WTC11 (cell line): ENCODE results near the gene MBTPS2. TPM values are rescaled to one million over a fixed set of nuclear protein-coding genes. Genes with fewer than 3 reads are reported as not detected.

Experiments
- ATAC-seq: fragments of 200-7000 bp; cut with Tn5 transposase; 2 replicates; pipeline ENCODE4 v1.10.0; 2021; ENCODE audit warnings: mild to moderate bottlenecking, moderate library complexity
- CTCF ChIA-PET: fragments of 300-600 bp; sonication (Branson Sonifier 250); formaldehyde crosslinking; loops from one replicate; lab custom pipeline; 2021; ENCODE audit warnings: antibody characterized with exemption; lab: Charles Lee
- POLR2A ChIA-PET: fragments of 350-600 bp; sonication (Branson Sonifier 250); formaldehyde crosslinking; loops from one replicate; lab custom pipeline; 2021; ENCODE audit warnings: antibody characterized with exemption; lab: Charles Lee
- DNase-seq: peaks from one replicate; pipeline ENCODE4 v3.0.0; 2021; ENCODE audit warnings: low spot score
- H3K27ac Mint-ChIP-seq: 2 replicates; pipeline ENCODE4 v1.8.0; 2021; ENCODE audit warnings: mixed read lengths
- H3K27me3 Mint-ChIP-seq: 2 replicates; pipeline ENCODE4 v1.8.0; 2021; ENCODE audit warnings: low read depth, mild to moderate bottlenecking, moderate library complexity, mixed read lengths
- H3K36me3 Mint-ChIP-seq: 2 replicates; pipeline ENCODE4 v1.8.0; 2021; ENCODE audit warnings: mixed read lengths
- H3K4me1 Mint-ChIP-seq: 2 replicates; pipeline ENCODE4 v1.8.0; 2022; ENCODE audit warnings: mixed read lengths
- H3K4me3 Mint-ChIP-seq: 2 replicates; pipeline ENCODE4 v1.8.0; 2021; ENCODE audit warnings: mild to moderate bottlenecking, moderate library complexity, mixed read lengths
- H3K9me3 Mint-ChIP-seq: 2 replicates; pipeline ENCODE4 v1.8.0; 2021; ENCODE audit warnings: mixed read lengths
- ARID4B ChIP-seq: sonication (generic); formaldehyde crosslinking; IDR thresholded peaks from 2 replicates; pipeline ENCODE4 v1.8.0; 2023; ENCODE audit warnings: missing genetic modification reagents, mild to moderate bottlenecking, borderline replicate concordance
- ETV6 ChIP-seq: sonication (generic); formaldehyde crosslinking; IDR thresholded peaks from 2 replicates; pipeline ENCODE4 v1.8.1; 2022; ENCODE audit warnings: mild to moderate bottlenecking, missing genetic modification reagents
- FOXK1 ChIP-seq: sonication (generic); formaldehyde crosslinking; IDR thresholded peaks from 2 replicates; pipeline ENCODE4 v1.8.0; 2022; ENCODE audit warnings: mild to moderate bottlenecking, moderate library complexity, missing genetic modification reagents
- GABPB1 ChIP-seq: sonication (generic); formaldehyde crosslinking; IDR thresholded peaks from 2 replicates; pipeline ENCODE4 v1.8.1; 2023; ENCODE audit warnings: mild to moderate bottlenecking, missing genetic modification reagents
- IRF2 ChIP-seq: sonication (generic); formaldehyde crosslinking; IDR thresholded peaks from 2 replicates; pipeline ENCODE4 v1.8.0; 2022; ENCODE audit warnings: low read depth, missing genetic modification reagents, borderline replicate concordance
- NR1H2 ChIP-seq: sonication (generic); formaldehyde crosslinking; IDR thresholded peaks from 2 replicates; pipeline ENCODE4 v1.9.0; 2021; ENCODE audit warnings: mild to moderate bottlenecking, moderate library complexity, missing genetic modification reagents
- TEAD1 ChIP-seq: sonication (generic); formaldehyde crosslinking; IDR thresholded peaks from 2 replicates; pipeline ENCODE4 v1.8.0; 2022; ENCODE audit warnings: mild to moderate bottlenecking, missing genetic modification reagents
- TP53 ChIP-seq: sonication (generic); formaldehyde crosslinking; IDR thresholded peaks from 2 replicates; pipeline ENCODE4 v1.8.1; 2023; ENCODE audit warnings: mild to moderate bottlenecking, missing genetic modification reagents
- ZNF425 ChIP-seq: fragments of 250-450 bp; sonication (Bioruptor Pico); conservative IDR thresholded peaks from 2 replicates; pipeline ENCODE4 v1.9.0; 2021; ENCODE audit warnings: mild to moderate bottlenecking
- total RNA-seq: library from RNA; stranded (reverse); gene quantifications from 3 replicates; pipeline ENCODE4 v1.2.3, GENCODE V29; 2021
- TF ChIP-seq, protein P1 (sequence below): sonication (generic); formaldehyde crosslinking; IDR thresholded peaks from 2 replicates; pipeline ENCODE4 v1.8.0; 2022; ENCODE audit warnings: mild to moderate bottlenecking, missing genetic modification reagents
- TF ChIP-seq, protein P2 (sequence below): sonication (generic); formaldehyde crosslinking; IDR thresholded peaks from 2 replicates; pipeline ENCODE4 v1.8.0; 2022; ENCODE audit warnings: mild to moderate bottlenecking, missing genetic modification reagents
- TF ChIP-seq, protein P3 (sequence below): sonication (generic); formaldehyde crosslinking; IDR thresholded peaks from 2 replicates; pipeline ENCODE4 v1.8.1; 2022; ENCODE audit warnings: missing genetic modification reagents, borderline replicate concordance
- TF ChIP-seq, protein P4 (sequence below): sonication (generic); formaldehyde crosslinking; conservative IDR thresholded peaks from 2 replicates; pipeline ENCODE4 v1.8.1; 2022; ENCODE audit warnings: mild to moderate bottlenecking, missing genetic modification reagents
- TF ChIP-seq, protein P5 (sequence below): sonication (generic); formaldehyde crosslinking; IDR thresholded peaks from 2 replicates; pipeline ENCODE4 v1.8.1; 2022; ENCODE audit warnings: mild to moderate bottlenecking, moderate library complexity, missing genetic modification reagents
- TF ChIP-seq, protein P6 (sequence below): sonication (generic); formaldehyde crosslinking; conservative IDR thresholded peaks from 2 replicates; pipeline ENCODE4 v1.8.1; 2023; ENCODE audit warnings: mild to moderate bottlenecking, low read depth, missing genetic modification reagents, moderate library complexity

MBTPS2 gene
- total RNA-seq, 1 experiment from 2014 or later: 9.1 TPM

GRCh38 chrX:21926527-21927278 is 87.3 kb downstream of the MBTPS2 start (continued):
- TF ChIP-seq ARID4B (CRISPR knock-in tag) (no peak), ZNF425 (CRISPR knock-in tag) (no peak)
- TF ChIP-seq, protein P1, sequence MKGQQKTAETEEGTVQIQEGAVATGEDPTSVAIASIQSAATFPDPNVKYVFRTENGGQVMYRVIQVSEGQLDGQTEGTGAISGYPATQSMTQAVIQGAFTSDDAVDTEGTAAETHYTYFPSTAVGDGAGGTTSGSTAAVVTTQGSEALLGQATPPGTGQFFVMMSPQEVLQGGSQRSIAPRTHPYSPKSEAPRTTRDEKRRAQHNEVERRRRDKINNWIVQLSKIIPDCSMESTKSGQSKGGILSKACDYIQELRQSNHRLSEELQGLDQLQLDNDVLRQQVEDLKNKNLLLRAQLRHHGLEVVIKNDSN (CRISPR knock-in tag): no peak
- TF ChIP-seq, protein P2, sequence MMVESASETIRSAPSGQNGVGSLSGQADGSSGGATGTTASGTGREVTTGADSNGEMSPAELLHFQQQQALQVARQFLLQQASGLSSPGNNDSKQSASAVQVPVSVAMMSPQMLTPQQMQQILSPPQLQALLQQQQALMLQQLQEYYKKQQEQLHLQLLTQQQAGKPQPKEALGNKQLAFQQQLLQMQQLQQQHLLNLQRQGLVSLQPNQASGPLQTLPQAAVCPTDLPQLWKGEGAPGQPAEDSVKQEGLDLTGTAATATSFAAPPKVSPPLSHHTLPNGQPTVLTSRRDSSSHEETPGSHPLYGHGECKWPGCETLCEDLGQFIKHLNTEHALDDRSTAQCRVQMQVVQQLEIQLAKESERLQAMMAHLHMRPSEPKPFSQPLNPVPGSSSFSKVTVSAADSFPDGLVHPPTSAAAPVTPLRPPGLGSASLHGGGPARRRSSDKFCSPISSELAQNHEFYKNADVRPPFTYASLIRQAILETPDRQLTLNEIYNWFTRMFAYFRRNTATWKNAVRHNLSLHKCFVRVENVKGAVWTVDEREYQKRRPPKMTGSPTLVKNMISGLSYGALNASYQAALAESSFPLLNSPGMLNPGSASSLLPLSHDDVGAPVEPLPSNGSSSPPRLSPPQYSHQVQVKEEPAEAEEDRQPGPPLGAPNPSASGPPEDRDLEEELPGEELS (CRISPR knock-in tag): no peak

GRCh38 chrX:21929209-21929608 is 89.8 kb downstream of the MBTPS2 start:
- no peaks in the 10 kb centered on the region for H3K36me3 Mint-ChIP-seq
- POLR2A ChIA-PET: no interaction called here
- TF ChIP-seq, protein P3, sequence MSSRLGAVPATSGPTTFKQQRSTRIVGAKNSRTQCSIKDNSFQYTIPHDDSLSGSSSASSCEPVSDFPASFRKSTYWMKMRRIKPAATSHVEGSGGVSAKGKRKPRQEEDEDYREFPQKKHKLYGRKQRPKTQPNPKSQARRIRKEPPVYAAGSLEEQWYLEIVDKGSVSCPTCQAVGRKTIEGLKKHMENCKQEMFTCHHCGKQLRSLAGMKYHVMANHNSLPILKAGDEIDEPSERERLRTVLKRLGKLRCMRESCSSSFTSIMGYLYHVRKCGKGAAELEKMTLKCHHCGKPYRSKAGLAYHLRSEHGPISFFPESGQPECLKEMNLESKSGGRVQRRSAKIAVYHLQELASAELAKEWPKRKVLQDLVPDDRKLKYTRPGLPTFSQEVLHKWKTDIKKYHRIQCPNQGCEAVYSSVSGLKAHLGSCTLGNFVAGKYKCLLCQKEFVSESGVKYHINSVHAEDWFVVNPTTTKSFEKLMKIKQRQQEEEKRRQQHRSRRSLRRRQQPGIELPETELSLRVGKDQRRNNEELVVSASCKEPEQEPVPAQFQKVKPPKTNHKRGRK (CRISPR knock-in tag): no peak
- TF ChIP-seq NR1H2 (CRISPR knock-in tag) (no peak), ETV6 (CRISPR knock-in tag) (no peak), TP53 (no peak), FOXK1 (CRISPR knock-in tag) (no peak), GABPB1 (CRISPR knock-in tag) (no peak), ZNF425 (CRISPR knock-in tag) (no peak), IRF2 (CRISPR knock-in tag) (no peak), TEAD1 (no peak)
- TF ChIP-seq, protein P4, sequence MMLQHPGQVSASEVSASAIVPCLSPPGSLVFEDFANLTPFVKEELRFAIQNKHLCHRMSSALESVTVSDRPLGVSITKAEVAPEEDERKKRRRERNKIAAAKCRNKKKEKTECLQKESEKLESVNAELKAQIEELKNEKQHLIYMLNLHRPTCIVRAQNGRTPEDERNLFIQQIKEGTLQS (CRISPR knock-in tag): no peak
- TF ChIP-seq, protein P5, sequence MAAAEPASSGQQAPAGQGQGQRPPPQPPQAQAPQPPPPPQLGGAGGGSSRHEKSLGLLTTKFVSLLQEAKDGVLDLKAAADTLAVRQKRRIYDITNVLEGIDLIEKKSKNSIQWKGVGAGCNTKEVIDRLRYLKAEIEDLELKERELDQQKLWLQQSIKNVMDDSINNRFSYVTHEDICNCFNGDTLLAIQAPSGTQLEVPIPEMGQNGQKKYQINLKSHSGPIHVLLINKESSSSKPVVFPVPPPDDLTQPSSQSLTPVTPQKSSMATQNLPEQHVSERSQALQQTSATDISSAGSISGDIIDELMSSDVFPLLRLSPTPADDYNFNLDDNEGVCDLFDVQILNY (CRISPR knock-in tag): no peak
- TF ChIP-seq, protein P6, sequence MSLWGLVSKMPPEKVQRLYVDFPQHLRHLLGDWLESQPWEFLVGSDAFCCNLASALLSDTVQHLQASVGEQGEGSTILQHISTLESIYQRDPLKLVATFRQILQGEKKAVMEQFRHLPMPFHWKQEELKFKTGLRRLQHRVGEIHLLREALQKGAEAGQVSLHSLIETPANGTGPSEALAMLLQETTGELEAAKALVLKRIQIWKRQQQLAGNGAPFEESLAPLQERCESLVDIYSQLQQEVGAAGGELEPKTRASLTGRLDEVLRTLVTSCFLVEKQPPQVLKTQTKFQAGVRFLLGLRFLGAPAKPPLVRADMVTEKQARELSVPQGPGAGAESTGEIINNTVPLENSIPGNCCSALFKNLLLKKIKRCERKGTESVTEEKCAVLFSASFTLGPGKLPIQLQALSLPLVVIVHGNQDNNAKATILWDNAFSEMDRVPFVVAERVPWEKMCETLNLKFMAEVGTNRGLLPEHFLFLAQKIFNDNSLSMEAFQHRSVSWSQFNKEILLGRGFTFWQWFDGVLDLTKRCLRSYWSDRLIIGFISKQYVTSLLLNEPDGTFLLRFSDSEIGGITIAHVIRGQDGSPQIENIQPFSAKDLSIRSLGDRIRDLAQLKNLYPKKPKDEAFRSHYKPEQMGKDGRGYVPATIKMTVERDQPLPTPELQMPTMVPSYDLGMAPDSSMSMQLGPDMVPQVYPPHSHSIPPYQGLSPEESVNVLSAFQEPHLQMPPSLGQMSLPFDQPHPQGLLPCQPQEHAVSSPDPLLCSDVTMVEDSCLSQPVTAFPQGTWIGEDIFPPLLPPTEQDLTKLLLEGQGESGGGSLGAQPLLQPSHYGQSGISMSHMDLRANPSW: no peak
- TF ChIP-seq, protein P1 (CRISPR knock-in tag): no peak

More at GRCh38 chrX:21929209-21929608, 89.8 kb downstream of the MBTPS2 start:
- no peak for ATAC-seq
- Mint-ChIP-seq H3K27me3 (no peaks in the 10 kb centered on the region; the same call in 1 of the 2 replicates), H3K4me1 (peaks cover 24% of the 10 kb centered on the region), H3K27ac (no peak overlapping the region), H3K9me3 (peaks cover 3% of the 10 kb centered on the region; the same call in 1 of the 2 replicates), H3K4me3 (no peak overlapping the region)
- DNase-seq: no peak
- CTCF ChIA-PET: no interaction called here
